IMR-90 (cell line): Measurements from ENCODE around the gene STARD13. TPM values are rescaled to one million over a fixed set of nuclear protein-coding genes. Genes with fewer than 3 reads are reported as not detected.

Experiments
- ATAC-seq: fragments of 200-7000 bp; cut with Tn5 transposase; 2 replicates; pipeline ENCODE4 v1.9.1; 2020; ENCODE audit warnings: low read depth, mild to moderate bottlenecking, moderate library complexity
- BruUV-seq: library from RNA; stranded (reverse); fragments of 400-500 nt; replicated peaks from 2 replicates; lab custom pipeline; 2021; lab: Mats Ljungman, UMichigan
- CTCF ChIA-PET: fragments of 300-600 bp; formaldehyde crosslinking; extraction: SDS; loops from one replicate; lab custom pipeline; 2021; ENCODE audit warnings: antibody characterized with exemption; lab: Yijun Ruan, JAX
- POLR2A ChIA-PET: fragments of 300-600 bp; sonication (Branson Sonifier 250); formaldehyde crosslinking; loops from one replicate; lab custom pipeline; 2022; ENCODE audit warnings: antibody characterized with exemption; ENCODE audit not compliant: unreplicated experiment; lab: Charles Lee
- DNase-seq: peaks from one replicate; pipeline ENCODE4 v3.0.0; 2013
- H2AFZ ChIP-seq: replicated peaks from 2 replicates; pipeline ENCODE3; 2013; ENCODE audit warnings: low read length, mild to moderate bottlenecking; ENCODE audit not compliant: poor library complexity
- H2AK5ac ChIP-seq: 2 replicates; pipeline ENCODE4 v1.6.1; 2013; ENCODE audit warnings: low read depth, low read length, inconsistent platforms
- H2AK9ac ChIP-seq: replicated peaks from 2 replicates; pipeline ENCODE3; 2013; ENCODE audit warnings: mild to moderate bottlenecking, low read depth, low read length, moderate library complexity; ENCODE audit not compliant: poor library complexity
- H2BK120ac ChIP-seq: 2 replicates; pipeline ENCODE4 v1.6.1; 2013; ENCODE audit warnings: low read depth, low read length, inconsistent platforms
- H2BK15ac ChIP-seq: 3 replicates; pipeline ENCODE4 v1.6.1; 2013; ENCODE audit warnings: low read depth, low read length, inconsistent platforms
- H2BK20ac ChIP-seq: 2 replicates; pipeline ENCODE4 v1.6.1; 2013; ENCODE audit warnings: low read depth, mild to moderate bottlenecking, inconsistent platforms, low read length, moderate library complexity
- H2BK5ac ChIP-seq: 2 replicates; pipeline ENCODE4 v1.6.1; 2013; ENCODE audit warnings: mild to moderate bottlenecking, low read depth, low read length, inconsistent platforms; ENCODE audit not compliant: poor library complexity, severe bottlenecking
- H3K14ac ChIP-seq: replicated peaks from 2 replicates; pipeline ENCODE4 v1.6.1; 2013; ENCODE audit warnings: low read depth, low read length, inconsistent platforms
- H3K18ac ChIP-seq: 2 replicates; pipeline ENCODE4 v1.6.1; 2013; ENCODE audit warnings: low read depth, low read length, control low read depth
- H3K23ac ChIP-seq: 2 replicates; pipeline ENCODE4 v1.6.1; 2013; ENCODE audit warnings: low read depth, low read length, inconsistent platforms
- H3K27ac ChIP-seq: 2 replicates; pipeline ENCODE4 v1.5.1; 2013; ENCODE audit warnings: mild to moderate bottlenecking, control low read depth, low read length; ENCODE audit not compliant: insufficient read depth
- H3K27me3 ChIP-seq: 2 replicates; pipeline ENCODE4 v1.6.1; 2013; ENCODE audit warnings: low read length; ENCODE audit not compliant: control insufficient read depth, insufficient read depth
- H3K36me3 ChIP-seq: 2 replicates; pipeline ENCODE4 v1.6.1; 2013; ENCODE audit warnings: low read length, mixed read lengths; ENCODE audit not compliant: control insufficient read depth, insufficient read depth
- H3K4ac ChIP-seq: 2 replicates; pipeline ENCODE4 v1.6.1; 2013; ENCODE audit warnings: low read depth, low read length, inconsistent platforms
- H3K4me1 ChIP-seq: 2 replicates; pipeline ENCODE4 v1.6.1; 2013; ENCODE audit warnings: low read length, mixed read lengths; ENCODE audit not compliant: control insufficient read depth, insufficient read depth
- H3K4me2 ChIP-seq: 2 replicates; pipeline ENCODE4 v1.6.1; 2013; ENCODE audit warnings: low read depth, mild to moderate bottlenecking, control low read depth, low read length, moderate library complexity
- H3K4me3 ChIP-seq: 2 replicates; pipeline ENCODE4 v1.5.1; 2013; ENCODE audit warnings: low read depth, mild to moderate bottlenecking, control low read depth, low read length, moderate library complexity; ENCODE audit not compliant: insufficient read depth
- H3K56ac ChIP-seq: 2 replicates; pipeline ENCODE4 v1.6.1; 2013; ENCODE audit warnings: low read length, inconsistent platforms; ENCODE audit not compliant: insufficient read depth; ENCODE audit errors: extremely low read depth
- H3K79me1 ChIP-seq, 2 experiments: 2 replicates each; pipeline ENCODE4 v1.6.1; 2013; ENCODE audit warnings: low read length in 2 of 2, inconsistent platforms in 1 of 2, low read depth in 1 of 2
- H3K9ac ChIP-seq: 2 replicates; pipeline ENCODE4 v1.6.1; 2013; ENCODE audit warnings: low read depth, low read length, control low read depth
- H3K9me1 ChIP-seq: 2 replicates; pipeline ENCODE4 v1.6.1; 2013; ENCODE audit warnings: low read length, inconsistent platforms; ENCODE audit not compliant: insufficient read depth
- H3K9me3 ChIP-seq: 2 replicates; pipeline ENCODE4 v1.6.1; 2013; ENCODE audit warnings: low read length; ENCODE audit not compliant: control insufficient read depth, insufficient read depth
- H4K20me1 ChIP-seq: 2 replicates; pipeline ENCODE4 v1.6.1; 2013; ENCODE audit warnings: low read length, inconsistent platforms; ENCODE audit not compliant: insufficient read depth
- H4K5ac ChIP-seq: 2 replicates; pipeline ENCODE4 v1.6.1; 2013; ENCODE audit warnings: mild to moderate bottlenecking, low read depth, low read length, control low read depth
- H4K8ac ChIP-seq, 2 experiments: 2 replicates each; pipeline ENCODE4 v1.6.1; 2013; ENCODE audit warnings: low read depth in 2 of 2, low read length in 2 of 2, control low read depth in 1 of 2, inconsistent platforms in 1 of 2
- H4K91ac ChIP-seq: 2 replicates; pipeline ENCODE4 v1.6.1; 2013; ENCODE audit warnings: low read depth, low read length, inconsistent platforms; ENCODE audit not compliant: insufficient read depth
- BHLHE40 ChIP-seq: fragments of 150-350 bp; IDR thresholded peaks from 2 replicates; pipeline ENCODE4 v1.6.1; 2016; ENCODE audit warnings: mild to moderate bottlenecking, low read depth, low read length
- CEBPB ChIP-seq: IDR thresholded peaks from 2 replicates; pipeline ENCODE4 v1.6.1; 2012; ENCODE audit warnings: low read depth, low read length, improper control_type of control experiment
- CHD1 ChIP-seq: IDR thresholded peaks from 2 replicates; pipeline ENCODE4 v1.6.1; 2012; ENCODE audit warnings: low read depth, low read length, improper control_type of control experiment
- FOS ChIP-seq: fragments of 150-350 bp; IDR thresholded peaks from 2 replicates; pipeline ENCODE4 v1.6.1; 2016; ENCODE audit warnings: low read depth, low read length
- MAFK ChIP-seq: IDR thresholded peaks from 2 replicates; pipeline ENCODE4 v1.6.1; 2012; ENCODE audit warnings: low read depth, low read length, improper control_type of control experiment
- MAZ ChIP-seq: IDR thresholded peaks from 2 replicates; pipeline ENCODE4 v1.6.1; 2012; ENCODE audit warnings: low read depth, mild to moderate bottlenecking, low read length, improper control_type of control experiment, moderate library complexity, borderline replicate concordance
- MXI1 ChIP-seq: IDR thresholded peaks from 2 replicates; pipeline ENCODE4 v1.6.1; 2012; ENCODE audit warnings: low read depth, mild to moderate bottlenecking, low read length, moderate library complexity, borderline replicate concordance
- NFE2L2 ChIP-seq: fragments of 150-350 bp; IDR thresholded peaks from 2 replicates; pipeline ENCODE4 v1.6.1; 2016; ENCODE audit warnings: low read depth, mild to moderate bottlenecking, low read length
- POLR2A ChIP-seq: IDR thresholded peaks from 2 replicates; pipeline ENCODE4 v1.6.1; 2012; ENCODE audit warnings: mild to moderate bottlenecking, low read depth, low read length
- RAD21 ChIP-seq: IDR thresholded peaks from 2 replicates; pipeline ENCODE4 v1.6.1; 2012; ENCODE audit warnings: low read length, improper control_type of control experiment
- RCOR1 ChIP-seq: IDR thresholded peaks from 2 replicates; pipeline ENCODE4 v1.6.1; 2012; ENCODE audit warnings: mild to moderate bottlenecking, low read length, improper control_type of control experiment; ENCODE audit not compliant: insufficient replicate concordance
- RFX5 ChIP-seq: IDR thresholded peaks from 2 replicates; pipeline ENCODE4 v1.8.0; 2012; ENCODE audit warnings: low read depth, mild to moderate bottlenecking, low read length, moderate library complexity
- SMC3 ChIP-seq: fragments of 150-350 bp; IDR thresholded peaks from 2 replicates; pipeline ENCODE4 v1.6.1; 2016; ENCODE audit warnings: low read depth, mild to moderate bottlenecking, antibody characterized with exemption, low read length, moderate library complexity
- WGBS, 2 experiments: methylation state at CpG; one replicate each; pipeline versions ENCODE4 v1.1.5 to v1.1.7; 2013; ENCODE audit warnings: missing lambda C conversion rate in 2 of 2; ENCODE audit not compliant: insufficient read length in 1 of 2; ENCODE audit errors: extremely low coverage in 2 of 2; 5-methylcytosine and 5-hydroxymethylcytosine counted together
- dilution Hi-C: fragments of 300-500 bp; cut with HindIII; formaldehyde crosslinking; loops from one replicate; pipeline ENCODE4 v1.14.3; 2018; ENCODE audit warnings: low sequenced_read_pairs; ENCODE audit not compliant: unreplicated experiment
- in situ Hi-C: fragments of 300-500 bp; cut with MboI; formaldehyde crosslinking; loops from 3 replicates; pipeline ENCODE4 v1.14.3; 2019; ENCODE audit warnings: low sequenced_read_pairs, inconsistent platforms, mixed read lengths
- intact Hi-C: fragments of 100-400 bp; cut with micrococcal nuclease; formaldehyde crosslinking; loops from 2 replicates; pipeline ENCODE4 v1.10.0; 2022
- polyA plus RNA-seq, 3 experiments: library from polyadenylated mRNA; depleted of rRNA; stranded (reverse); fragments of >200 nt; gene quantifications; 2 replicates each; pipeline ENCODE4 v1.2.3, GENCODE V29; 2012; ENCODE audit warnings: low replicate concordance in 1 of 3
- total RNA-seq: library from RNA; depleted of rRNA; stranded (reverse); fragments of >200 nt; gene quantifications from 2 replicates; pipeline ENCODE4 v1.2.3, GENCODE V29; 2012
- TF ChIP-seq, protein P1 (sequence below): fragments of 150-350 bp; IDR thresholded peaks from 2 replicates; pipeline ENCODE4 v1.6.1; 2017; ENCODE audit warnings: mild to moderate bottlenecking, antibody characterized with exemption, low read length, low read depth
- TF ChIP-seq, protein P2 (sequence below): fragments of 150-350 bp; IDR thresholded peaks from 2 replicates; pipeline ENCODE4 v1.6.1; 2016; ENCODE audit warnings: low read depth, mild to moderate bottlenecking, low read length, moderate library complexity, borderline replicate concordance
- TF ChIP-seq, protein P3 (sequence below): conservative IDR thresholded peaks from 2 replicates; pipeline ENCODE4 v1.5.1; 2012; ENCODE audit warnings: mild to moderate bottlenecking, low read depth, low read length, improper control_type of control experiment

The STARD13 gene
- total and polyA plus RNA-seq, 2 of the 4 experiments (the other 2 are of a cell fraction) = 23.6 to 46.6 TPM

DNA sequence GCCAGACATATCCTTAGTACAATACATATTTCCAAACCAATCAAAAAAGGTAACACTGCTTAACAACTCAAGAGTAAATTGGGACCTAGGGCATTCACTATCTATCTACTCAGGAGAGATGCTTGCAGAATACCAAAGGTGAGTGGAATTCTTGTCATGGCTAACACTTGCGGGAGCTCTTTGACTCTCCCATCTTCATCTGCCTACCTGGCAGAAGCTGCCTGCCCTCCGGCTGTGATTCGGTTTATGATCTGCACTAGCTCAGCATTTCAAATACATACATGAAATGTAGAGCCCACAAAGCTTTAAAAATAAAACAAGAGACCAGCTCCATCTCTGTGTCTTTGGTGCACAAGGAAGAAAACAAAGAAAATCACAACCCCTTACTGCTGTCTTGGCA is 127.3 kb downstream of the STARD13 start:
- Histone ChIP-seq H2BK15ac (no peak overlapping the region), H3K36me3 (peaks cover 45% of the 10 kb centered on the region), H3K27ac (no peak overlapping the region), H2AFZ (no peak overlapping the region), H2AK5ac (no peak overlapping the region), H2AK9ac (no peak overlapping the region), H3K4me1 (peaks cover 11% of the 10 kb centered on the region), H3K4me3 (no peak overlapping the region), H2BK120ac (no peak overlapping the region), H3K9me1 (peaks cover 13% of the 10 kb centered on the region), H2BK20ac (no peak overlapping the region), H4K20me1 (0 out of 2 replicates have a peak, but pooled peaks cover 5% of the 10 kb centered on the region), H4K8ac (no peak overlapping the region), H4K5ac (no peak overlapping the region), H3K9me3 (peaks cover 4% of the 10 kb centered on the region; the same call in 1 of the 2 replicates), H2BK5ac (no peak overlapping the region), H3K4me2 (no peak overlapping the region), H3K23ac (no peak overlapping the region), H3K18ac (no peak overlapping the region), H3K9ac (no peak overlapping the region), H3K56ac (no peak overlapping the region), H3K4ac (no peak overlapping the region), H3K14ac (no peak overlapping the region), H3K27me3 (no peaks in the 10 kb centered on the region), H3K79me1 (peaks cover 33 to 58% of the 10 kb centered on the region in 2 experiments), H4K91ac (no peak overlapping the region)
- dilution Hi-C loops = no loop called here
- no peak for ATAC-seq
- no CpG with 5 or more reads among the region's 3 CpGs for WGBS, 2 experiments
- ChIA-PET CTCF (no interaction called here), POLR2A (no interaction called here)
- BruUV-seq = no TSS peak
- no peak for TF ChIP-seq CEBPB
- TF ChIP-seq, protein P1, sequence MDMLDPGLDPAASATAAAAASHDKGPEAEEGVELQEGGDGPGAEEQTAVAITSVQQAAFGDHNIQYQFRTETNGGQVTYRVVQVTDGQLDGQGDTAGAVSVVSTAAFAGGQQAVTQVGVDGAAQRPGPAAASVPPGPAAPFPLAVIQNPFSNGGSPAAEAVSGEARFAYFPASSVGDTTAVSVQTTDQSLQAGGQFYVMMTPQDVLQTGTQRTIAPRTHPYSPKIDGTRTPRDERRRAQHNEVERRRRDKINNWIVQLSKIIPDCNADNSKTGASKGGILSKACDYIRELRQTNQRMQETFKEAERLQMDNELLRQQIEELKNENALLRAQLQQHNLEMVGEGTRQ = no peak
- TF ChIP-seq RFX5 = no peak
- TF ChIP-seq SMC3 = no peak
- TF ChIP-seq RCOR1 = no peak
- TF ChIP-seq CHD1 = no peak
- TF ChIP-seq MAFK = no peak
- TF ChIP-seq RAD21 = no peak
- no peak for TF ChIP-seq MAZ
- no peak for TF ChIP-seq FOS
- no peak for TF ChIP-seq MXI1
- TF ChIP-seq, protein P2, sequence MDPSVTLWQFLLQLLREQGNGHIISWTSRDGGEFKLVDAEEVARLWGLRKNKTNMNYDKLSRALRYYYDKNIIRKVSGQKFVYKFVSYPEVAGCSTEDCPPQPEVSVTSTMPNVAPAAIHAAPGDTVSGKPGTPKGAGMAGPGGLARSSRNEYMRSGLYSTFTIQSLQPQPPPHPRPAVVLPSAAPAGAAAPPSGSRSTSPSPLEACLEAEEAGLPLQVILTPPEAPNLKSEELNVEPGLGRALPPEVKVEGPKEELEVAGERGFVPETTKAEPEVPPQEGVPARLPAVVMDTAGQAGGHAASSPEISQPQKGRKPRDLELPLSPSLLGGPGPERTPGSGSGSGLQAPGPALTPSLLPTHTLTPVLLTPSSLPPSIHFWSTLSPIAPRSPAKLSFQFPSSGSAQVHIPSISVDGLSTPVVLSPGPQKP = no peak
- TF ChIP-seq, protein P3, sequence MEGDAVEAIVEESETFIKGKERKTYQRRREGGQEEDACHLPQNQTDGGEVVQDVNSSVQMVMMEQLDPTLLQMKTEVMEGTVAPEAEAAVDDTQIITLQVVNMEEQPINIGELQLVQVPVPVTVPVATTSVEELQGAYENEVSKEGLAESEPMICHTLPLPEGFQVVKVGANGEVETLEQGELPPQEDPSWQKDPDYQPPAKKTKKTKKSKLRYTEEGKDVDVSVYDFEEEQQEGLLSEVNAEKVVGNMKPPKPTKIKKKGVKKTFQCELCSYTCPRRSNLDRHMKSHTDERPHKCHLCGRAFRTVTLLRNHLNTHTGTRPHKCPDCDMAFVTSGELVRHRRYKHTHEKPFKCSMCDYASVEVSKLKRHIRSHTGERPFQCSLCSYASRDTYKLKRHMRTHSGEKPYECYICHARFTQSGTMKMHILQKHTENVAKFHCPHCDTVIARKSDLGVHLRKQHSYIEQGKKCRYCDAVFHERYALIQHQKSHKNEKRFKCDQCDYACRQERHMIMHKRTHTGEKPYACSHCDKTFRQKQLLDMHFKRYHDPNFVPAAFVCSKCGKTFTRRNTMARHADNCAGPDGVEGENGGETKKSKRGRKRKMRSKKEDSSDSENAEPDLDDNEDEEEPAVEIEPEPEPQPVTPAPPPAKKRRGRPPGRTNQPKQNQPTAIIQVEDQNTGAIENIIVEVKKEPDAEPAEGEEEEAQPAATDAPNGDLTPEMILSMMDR = no peak
- no peak for TF ChIP-seq BHLHE40
- no peak for TF ChIP-seq NFE2L2
- no peak for TF ChIP-seq POLR2A
- DNase-seq = no peak
- intact Hi-C loops = no loop called here
- in situ Hi-C loops = no loop called here
